ENCODE data around the gene LRRC4. TPM values are rescaled to one million over a fixed set of nuclear protein-coding genes. Genes with fewer than 3 reads are reported as not detected.
A peak's percentile ranks its signal among the peaks of the same experiment; 100 is the strongest.

LRRC4 gene
- total RNA-seq, 1 experiment from 2014 or later = 0.98 TPM

DNA sequence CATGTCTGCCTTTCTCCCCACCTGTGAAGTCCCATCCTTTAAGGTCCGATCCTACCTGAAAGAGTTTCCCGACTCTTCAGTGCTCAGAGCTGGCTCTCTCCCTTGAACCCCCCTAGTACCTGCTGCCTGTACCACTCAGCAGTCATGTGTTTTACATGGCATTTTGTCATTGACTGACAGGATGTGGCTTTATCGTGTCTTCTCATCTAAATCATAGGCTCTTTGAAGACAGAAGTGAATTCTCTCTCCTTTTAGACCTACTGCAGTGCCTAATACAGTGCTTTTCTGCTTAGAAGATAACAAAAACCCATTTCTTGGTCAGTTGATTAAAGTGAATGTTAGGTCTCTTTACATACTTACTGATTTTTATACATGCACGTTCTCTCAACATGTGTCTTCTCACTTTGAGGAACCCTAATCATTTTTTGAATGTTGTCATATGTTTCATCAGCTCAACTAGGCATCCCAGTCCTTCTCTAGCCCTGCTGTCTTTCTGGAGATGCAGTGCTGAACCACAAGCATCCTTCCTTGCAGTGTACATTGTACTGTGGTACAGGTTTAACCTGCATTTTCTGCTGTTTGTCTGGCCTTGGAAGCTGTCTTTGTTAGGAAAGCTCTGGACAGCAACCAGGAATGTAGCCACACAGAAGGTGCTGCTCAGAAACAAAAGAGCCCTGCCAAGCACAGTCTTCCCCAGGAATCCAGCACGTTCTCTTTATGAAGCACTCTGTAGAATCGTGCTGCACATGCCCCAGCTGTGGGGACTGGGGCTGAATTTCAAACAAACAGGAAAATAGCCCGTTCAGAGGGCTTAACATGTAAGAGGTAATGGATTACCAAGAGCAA is 28.1 kb upstream of the LRRC4 start:
- no peak for DNase-seq (ENCODE audit: low read depth)

DNA sequence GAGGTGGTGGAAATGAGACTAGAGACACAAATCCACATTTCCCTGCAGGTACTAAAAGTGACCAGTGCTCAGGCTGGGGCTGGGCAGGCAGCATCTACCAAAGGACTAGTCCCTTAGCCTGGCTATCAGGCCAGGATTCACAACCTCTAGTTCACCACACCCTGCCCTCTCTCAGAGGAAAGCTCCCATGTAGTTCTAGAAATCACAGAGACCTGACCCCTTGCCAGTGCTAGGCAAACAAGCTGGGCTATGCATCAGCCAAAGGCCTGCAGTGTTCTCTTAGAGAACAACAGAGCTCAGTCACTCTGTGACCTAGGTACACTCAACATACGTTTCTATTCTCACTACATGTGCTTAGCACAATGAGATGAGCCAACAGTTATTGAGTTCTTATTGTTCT is 26.7 kb upstream of the LRRC4 start:
- no peak for DNase-seq (ENCODE audit: low read depth)

DNA sequence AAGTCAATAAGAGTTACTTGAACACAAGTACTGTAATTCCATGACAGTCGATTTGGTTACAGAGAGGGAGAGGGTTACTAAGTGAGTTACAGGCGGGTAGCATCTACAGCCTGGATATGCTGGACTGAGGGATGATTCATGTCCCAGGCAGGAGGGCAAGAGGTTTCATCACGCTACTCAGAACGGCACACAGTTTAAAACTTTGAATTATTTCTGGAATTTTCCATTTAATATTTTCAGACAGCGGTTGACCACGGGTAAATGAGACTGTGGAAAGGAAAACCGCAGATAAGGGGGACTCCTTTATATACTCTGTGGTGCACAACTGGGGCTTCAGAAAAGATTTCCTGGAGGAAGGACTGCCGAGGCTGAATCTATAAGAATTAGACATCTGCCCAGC is 25.7 kb upstream of the LRRC4 start:
- peak; percentile 89 for DNase-seq (ENCODE audit: low read depth)

DNA sequence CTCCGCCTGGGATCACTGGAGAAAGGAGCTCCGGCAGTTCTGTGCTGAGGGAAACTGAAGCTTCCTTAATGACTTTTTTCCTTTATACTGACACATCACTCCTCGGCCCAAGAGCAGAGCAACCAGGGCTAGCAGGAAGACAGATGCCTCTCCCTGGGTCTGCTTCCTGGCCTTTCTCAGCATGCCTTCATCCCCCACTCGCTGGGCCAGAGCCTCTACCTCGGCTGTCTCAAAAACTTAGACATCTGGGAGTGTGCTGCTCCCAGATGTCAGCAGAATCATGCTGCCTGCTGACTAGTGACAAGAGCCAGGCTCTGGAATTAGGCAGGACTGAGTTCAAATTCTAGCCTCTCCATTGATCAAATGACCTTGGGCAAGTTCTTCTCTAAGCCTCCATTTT is 24.4 kb upstream of the LRRC4 start:
- no peak for DNase-seq (ENCODE audit: low read depth)

DNA sequence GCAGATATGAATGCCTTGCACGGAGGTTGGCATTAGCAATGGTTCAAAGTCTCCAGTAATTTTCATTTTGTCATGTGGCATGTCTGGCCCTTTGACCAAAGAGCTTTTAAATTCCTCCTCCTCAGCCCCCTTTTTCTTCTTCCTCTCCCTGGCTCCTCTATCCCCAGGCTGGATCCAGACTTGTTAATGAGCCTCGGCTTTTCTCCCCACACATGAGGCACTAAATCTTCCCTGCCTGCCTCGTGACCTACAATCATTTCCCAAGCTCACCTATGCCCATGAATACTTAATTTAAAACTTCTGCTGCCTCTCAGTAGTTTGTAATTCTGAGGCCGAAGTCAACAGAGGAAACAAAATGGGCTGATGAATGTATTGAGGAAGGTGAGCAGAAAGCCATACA is 23.3 kb upstream of the LRRC4 start:
- no peak for DNase-seq (ENCODE audit: low read depth)

DNA sequence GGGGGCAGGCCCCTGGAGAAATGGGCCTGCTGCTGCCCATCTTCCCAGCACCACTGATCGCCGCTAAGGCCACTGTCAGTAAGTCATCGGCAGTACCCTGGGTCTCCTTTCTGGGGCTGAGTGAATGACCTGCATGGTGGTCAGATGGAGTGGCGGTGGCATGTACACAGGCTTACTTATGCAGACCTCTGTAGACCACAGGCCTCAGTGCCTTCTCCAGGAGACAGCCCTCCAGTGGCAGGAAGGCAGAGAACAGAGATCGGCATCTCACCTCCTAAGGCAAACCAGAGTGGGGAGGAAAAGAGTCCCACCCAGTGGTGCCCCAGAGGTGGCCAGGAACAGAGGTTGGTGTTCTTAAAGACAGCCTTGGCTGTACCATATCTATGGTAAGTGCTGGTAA is 22.8 kb upstream of the LRRC4 start:
- no peak for DNase-seq (ENCODE audit: low read depth)

DNA sequence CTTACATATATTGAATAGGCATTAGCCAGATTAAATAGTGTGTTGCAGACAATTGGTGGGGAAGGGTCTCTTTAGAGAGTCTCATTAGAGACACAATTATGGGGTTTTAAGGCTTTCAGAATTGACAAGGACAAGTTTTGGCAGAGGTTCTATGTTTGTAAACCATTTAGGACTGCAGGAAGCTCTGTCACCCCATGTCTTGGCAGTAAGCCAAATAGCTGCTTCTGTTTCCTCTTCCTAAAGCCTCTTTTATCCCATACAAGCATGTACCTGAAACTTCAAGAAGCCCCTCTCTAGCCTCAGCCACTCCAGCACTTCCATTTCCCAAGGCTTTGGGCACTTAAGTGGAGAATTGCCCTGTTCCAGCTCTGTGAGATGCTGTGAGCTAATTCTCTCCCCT is 21.8 kb upstream of the LRRC4 start:
- peak; percentile 64 for DNase-seq (ENCODE audit: low read depth)

DNA sequence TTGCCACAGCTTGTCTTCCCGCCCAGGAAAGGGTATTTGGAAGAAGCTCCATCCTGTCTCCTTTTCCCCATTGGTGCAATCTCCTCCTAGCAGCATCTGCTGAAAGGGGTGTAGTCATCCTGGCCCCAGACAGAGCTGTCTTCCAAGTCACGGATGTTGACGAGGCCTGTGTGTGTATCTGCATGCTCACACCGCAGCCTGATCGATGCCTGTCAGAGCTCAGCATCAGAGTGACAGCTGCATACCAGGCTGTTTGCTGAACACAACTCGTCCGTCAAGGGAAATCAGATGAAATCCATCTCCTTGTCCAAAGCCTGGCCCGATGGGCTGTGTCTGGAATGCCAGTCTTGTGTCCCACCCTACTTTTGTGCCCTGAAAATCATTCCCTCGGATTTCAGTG is 21.2 kb upstream of the LRRC4 start:
- DNase-seq (ENCODE audit: low read depth) = no peak

DNA sequence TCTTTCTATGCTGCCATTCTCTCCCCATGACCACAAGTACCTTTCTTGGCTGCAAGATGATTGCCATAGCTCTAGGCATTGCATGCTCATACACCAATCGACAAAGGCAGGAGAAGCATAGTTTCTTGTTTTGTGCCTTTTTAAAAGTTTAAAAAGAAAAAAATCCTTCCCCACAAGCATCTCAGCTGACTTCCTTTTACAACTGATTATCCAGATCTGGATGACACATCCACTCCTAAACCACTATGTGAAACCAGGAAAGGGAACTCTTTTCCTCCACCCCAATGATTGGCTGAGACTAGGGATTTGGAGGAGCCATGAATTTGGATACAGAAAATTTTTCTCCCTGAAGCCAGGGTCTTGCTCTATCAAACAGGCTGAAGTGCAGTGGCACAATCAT is 14.5 kb upstream of the LRRC4 start:
- DNase-seq (ENCODE audit: low read depth) = peak; percentile 78

DNA sequence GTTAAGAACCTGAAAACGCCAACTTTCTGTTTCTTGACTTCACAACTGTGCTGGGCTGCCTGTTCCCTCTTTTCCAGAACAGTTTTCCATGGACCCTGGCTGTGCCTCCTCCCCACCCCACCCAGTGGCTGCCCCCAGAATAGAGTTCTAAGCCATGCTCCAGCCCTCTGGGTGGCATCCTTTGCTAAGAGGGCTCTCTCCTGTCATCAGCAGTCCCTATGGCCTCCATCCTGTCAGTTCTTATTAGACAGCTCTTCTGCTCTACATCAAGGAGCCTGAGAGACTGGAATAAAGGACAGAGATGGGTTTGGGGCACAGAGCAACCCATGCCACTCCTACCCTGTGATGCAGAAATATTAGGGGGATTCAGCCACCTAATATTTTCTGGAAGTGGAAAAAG is 13.9 kb upstream of the LRRC4 start:
- DNase-seq (ENCODE audit: low read depth) = no peak

DNA sequence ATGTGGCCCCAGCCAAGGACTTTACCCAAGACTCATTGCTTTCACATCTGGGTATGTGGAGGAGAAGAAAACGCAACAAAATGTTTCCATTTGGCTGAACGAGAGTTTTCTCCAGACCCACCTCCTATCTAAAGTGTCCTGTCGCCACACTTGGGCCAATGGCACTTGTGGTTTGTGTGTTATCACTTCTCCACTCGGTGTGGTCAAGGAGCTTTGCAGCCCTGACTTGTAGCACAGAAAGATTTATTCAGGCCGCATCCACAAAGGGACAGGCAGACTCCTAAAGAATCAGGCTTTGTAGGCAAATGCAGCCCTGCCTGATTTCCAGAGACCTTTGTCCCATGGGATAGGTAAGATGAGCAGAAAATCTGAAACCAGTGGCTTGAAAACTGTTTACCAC is 12.8 kb upstream of the LRRC4 start:
- no peak for DNase-seq (ENCODE audit: low read depth)

DNA sequence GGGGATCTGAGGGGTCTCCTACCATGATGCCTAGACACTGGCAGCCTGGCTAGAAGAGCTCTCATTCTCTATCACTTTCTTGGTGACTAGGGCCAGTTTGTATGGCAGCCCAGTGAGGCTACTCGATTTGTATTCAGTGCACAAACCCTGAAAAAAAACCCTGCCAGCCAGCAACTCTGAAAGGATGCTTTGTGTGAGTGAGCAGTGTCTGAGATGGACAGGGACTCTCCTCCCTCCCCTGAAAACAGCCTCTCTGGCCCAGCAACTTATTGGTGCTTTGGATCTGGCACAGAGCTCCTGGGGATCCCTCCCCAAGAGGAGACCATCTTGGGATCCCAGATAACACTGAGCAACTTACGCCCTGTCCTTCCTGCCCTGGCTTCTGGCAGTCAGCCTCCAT is 10.8 kb upstream of the LRRC4 start:
- no peak for DNase-seq (ENCODE audit: low read depth)

DNA sequence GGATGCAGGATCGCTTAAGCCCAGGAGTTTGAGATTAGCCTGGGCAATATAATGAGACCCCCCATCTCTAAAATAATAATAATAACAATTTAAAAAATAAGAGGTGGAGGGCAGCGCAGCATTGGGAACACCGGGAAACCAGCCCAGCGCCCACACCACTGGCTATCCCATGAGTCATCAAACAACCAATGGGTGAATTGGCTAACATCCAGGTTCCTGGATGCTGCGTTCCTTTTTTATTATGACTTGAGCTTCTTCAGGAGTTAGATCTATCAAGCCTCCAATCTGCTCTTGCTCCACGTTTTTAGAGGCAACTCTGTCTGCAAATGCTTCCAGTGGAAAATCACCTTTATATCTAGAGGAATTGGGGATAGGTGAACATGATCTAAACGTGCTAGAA is 10.0 kb upstream of the LRRC4 start:
- peak; percentile 86 for DNase-seq (ENCODE audit: low read depth)

DNA sequence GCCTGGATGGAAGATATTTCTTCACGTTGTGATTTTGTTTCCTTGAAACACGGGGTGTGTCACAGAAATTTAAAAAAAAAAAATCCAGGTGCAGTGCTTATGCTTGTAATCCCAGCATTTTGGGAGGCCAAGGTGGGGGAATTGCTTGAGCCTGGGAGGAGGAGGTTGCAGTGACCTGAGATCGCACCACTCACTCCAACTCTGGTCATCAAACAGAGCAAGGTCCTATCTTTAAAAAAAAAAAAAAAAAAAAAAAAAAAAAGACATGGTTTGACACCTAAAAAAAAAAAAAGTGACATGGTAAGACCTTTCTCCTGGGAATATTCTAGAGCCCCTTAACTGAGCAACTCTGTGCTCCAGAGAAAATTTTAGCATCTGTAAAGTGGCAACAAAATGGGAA is 9.0 kb upstream of the LRRC4 start:
- DNase-seq (ENCODE audit: low read depth) = no peak

DNA sequence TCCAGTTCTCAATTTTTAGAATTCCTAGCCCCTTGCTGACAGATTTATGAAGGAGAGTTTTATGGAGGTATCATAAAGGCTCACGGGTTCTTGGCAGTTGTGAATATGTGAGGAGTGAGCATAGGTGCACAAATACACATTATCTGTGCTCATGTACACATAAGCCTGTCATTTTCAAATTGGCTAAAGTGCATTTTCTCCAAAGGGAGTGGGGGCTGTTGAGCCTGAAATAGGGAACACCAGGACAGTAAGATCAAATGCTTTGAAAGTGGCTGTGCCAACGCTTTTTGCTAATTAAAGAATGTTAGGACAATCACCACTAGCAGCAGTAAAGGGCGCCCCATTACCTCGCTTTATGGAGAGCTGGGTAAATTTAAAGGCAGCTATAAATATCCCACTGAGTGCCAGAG is 8.3 kb upstream of the LRRC4 start:
- DNase-seq (ENCODE audit: low read depth) = no peak

DNA sequence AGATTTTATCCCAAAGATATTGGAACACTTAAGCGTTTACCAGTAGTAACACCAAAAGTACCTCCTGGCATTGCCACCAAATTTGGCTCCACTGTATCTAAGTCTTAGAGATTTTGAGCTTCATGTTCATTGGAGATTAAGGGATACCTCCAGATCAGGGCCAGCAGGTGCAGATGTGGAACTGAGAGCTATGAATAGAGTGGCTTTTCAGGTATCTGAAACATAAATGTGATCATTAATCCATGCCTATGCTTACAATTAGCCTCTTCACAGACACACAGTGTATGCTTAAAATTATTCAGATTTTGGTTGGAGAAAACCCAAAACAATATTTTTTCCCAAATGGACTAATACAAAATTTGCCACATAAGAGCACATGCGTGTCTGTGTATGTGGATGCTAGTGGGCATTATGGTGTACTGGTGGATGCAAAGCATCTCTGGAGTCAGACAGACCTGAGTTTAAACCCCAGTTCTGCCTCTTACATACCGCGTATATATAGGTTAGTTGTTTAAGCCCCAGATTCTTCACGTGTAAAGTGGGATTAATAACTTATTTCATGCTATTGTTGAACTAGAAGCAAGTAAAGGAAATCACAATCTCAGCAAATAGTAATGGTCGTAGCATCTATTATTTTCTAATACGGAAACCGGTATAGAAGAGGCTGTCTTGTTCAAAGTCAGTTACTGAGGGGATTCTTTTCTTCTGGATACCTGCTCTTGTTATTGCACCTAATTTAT is 6.8 kb upstream of the LRRC4 start:
- no peak for DNase-seq (ENCODE audit: low read depth)

DNA sequence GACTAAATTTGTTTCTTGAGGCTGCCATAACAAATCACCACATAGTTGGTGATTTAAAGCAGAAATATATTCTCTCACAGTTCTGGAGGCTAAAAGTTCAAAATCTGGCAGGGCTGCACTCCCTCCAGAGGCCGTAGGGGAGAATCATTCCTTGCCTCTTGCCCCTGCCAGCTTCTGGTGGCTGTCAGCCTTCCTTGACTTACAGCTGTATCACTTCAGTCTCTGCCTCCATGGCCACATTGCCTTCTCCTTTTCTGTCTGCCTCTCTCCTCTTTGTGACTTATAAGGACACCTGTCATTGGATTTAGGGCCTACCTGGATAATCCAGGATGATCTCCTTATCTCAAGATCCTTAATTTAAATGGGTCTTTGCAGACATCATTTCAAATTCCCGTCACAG is 5.8 kb upstream of the LRRC4 start:
- DNase-seq (ENCODE audit: low read depth) = no peak

DNA sequence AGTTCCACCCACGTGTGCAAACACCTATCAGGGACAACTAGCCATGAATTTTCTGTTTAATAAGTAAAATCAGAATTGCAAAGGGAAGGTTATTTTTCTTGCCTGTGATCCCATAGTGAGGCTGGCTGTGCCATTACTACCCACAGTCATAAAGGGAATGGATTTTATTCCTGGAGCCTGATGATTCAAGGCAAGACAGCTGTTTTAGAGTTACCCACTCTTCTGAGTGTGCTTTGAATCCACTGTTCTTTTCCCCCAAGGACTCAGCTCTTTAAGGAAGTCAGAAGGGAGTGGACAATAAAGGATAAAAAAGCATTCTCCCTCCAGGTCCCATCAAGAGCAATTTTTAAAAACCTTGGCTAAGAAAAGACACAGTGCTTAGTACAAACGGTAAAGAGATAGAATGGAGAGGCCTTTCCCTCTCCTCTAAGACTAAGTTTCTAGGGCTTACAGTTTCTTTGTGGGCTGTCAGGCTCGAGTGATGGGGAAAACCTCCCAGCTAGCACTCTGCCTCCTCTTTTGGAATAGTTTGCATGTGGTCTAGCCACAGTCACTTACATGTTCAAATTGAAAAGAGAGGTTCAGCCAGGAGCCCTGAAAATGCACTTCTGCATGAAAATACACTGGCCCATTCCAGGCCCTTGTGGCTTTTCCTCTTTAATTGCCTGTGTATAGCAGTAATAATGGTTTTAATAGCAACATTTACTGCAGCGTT is 5.1 kb upstream of the LRRC4 start:
- DNase-seq (ENCODE audit: low read depth) = peak; percentile 81

DNA sequence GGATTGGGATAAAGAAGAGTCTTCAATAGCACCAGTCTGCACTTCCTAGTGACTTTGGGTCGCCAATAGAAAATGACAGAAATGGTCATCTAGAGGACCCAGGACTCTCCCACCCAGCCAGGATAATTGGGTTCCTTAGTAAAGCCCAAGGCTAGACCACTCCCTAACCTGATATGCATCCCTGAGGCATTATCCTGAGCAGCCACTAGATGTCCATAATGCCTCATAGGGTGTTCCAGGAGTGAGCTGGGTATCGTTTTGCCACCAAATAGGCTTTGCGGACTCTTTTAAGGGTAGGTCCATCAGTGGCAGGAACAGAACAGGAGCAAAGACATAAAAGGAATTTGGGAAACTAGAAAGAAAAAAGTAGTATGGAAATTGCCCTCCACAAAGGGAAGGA is 4.5 kb upstream of the LRRC4 start:
- DNase-seq (ENCODE audit: low read depth) = peak; percentile 58

DNA sequence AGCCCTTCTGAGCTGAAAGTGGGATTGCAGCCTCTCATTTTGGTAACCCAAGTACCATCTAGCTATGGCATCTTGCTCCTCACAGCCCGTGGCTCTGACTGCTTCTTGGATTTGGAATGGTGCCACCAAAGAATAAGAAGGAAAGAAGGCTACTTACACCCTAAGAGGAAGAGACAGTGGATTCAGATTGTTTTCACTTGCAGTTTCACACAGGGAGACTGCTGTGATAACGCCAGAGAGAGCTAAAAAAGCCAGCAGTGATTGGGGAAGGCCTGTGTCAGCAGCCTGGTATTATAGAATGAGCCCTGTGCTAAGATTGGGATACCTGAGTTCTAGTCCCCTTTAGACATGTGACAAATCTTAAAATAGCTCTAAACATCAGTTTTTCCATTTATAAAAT is 3.6 kb upstream of the LRRC4 start:
- DNase-seq (ENCODE audit: low read depth) = no peak

DNA sequence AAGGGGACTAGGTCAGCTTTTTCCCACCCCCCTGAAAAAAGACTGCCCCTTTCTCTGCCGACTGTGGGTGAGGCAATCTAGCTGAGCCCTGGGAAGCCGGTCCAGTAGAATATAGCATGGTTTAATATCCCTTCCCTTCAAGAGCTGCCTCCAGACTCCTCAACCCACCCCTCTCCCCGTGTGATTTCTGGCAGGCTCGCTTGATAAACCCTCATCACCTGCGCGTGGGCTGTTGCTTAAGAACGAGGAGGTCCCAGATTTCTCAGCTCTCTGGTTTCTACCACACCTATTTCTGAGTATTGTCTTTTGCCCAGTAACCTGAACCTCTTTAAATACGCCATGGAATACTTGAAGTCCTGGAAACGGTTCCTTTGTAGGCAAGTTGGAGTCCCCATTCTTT is 2.0 kb upstream of the LRRC4 start:
- DNase-seq (ENCODE audit: low read depth) = no peak

DNA sequence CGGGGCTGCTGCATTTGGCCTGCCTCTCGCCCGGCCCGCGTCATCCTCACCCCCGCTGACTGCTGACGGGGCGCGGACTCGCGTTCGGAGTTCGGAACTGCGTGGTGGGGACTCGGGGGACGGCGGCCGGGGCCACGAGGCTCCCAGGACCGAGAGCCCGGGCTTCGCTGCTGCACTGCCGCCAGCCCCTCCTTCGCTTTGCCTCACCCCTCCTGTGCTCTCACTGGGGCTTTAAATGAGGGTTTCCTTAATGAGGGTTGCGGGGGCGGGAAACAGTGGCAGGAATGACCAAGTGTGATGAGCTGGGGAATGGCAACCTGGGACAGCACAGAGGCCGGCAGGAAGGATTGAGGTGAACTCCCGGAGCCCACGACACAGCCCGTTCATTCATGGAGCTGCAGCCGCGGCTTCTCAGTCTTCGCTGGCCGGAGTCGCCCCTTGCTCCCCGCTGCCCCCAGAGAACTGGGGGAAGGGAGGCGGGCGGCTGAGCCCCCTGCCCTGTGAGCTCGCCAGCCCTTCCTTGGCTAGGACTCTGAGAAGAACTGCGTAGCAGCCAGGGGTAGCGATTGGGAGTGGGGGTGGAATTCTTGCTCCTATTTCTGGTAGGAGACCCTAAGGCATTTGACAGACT is 1.5 kb upstream of the LRRC4 start:
- DNase-seq (ENCODE audit: low read depth) = no peak

Data from LHCN-M2 (cell line).